HG03520 (cell line): ENCODE results near the gene NUDT2.

Experiments
- ATAC-seq: cut with Tn5 transposase; IDR thresholded peaks from one replicate; pipeline ENCODE4 v1.9.1; 2021; ENCODE audit warnings: mild to moderate bottlenecking, moderate library complexity; ENCODE audit not compliant: unreplicated experiment

Gene NUDT2

DNA sequence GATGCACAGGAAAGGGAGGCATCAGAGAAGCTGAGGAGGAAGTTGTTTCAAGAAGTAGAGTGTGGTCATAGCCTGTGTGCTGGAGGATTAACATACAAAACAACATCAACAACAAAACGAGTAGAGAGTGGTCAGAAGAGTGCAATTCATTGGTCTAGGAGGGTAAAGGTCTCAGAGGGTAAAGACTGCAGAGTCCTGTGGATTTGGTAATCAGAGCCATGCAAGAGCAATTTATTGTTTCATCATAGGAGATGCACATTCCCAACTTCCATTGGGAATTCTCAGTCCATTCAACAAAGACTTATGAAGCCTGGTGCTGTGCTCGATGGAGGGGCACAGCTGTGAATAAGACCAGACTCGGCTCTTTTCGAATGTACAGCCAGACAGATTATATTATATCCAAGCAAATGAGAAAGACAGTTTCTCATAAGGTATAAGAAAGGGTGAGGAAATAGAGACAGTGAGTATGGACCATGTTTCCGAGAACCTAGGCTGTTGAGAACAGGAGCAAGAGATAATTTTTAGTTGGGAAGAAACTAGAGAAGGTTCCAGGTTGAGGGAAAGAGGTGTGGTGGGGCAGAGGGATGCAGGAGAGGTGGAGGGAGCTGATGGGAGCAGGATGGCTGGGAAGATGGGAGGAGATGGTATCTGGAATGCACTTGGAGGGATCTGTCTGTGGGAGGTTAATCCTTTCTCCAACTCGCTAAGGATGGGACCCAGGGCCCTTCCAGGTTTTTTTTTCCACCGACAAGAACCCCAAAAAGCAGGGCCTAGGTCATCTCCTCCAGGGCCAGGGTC, 55.2 kb downstream of the NUDT2 start:
- no peak for ATAC-seq

DNA sequence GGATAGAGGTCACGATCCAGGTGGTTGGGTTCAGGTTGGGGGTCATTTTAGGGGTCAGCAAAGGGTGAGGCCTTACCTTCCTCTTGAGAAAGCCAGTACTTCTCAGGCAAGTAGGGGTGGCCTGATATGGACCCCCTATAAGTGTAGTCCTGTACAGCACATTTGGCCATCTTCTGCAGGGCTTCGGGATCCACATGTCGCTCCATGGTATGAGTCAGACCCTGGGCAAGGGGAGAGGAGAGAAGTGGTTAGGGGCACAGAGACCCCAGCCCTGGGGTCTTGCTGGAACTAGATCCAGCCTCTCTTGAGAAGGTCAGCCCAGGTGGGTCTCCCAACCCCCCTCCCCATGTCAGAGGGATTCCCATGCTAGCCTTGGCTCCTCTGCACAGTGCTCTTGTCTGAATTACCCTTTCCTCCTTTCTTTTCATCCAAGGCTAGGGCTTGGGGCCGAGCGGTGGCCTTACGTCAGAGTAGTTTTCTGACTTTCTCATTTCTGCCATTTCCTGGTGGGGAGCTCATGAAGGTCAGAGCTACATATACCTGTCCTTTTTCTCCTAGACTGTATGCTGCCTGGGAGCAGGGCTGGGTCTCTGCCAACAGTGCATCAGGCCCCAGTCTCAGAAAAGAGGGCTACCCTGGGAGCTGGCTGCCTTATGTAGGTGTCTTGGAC, 56.3 kb downstream of the NUDT2 start:
- ATAC-seq, result no peak

DNA sequence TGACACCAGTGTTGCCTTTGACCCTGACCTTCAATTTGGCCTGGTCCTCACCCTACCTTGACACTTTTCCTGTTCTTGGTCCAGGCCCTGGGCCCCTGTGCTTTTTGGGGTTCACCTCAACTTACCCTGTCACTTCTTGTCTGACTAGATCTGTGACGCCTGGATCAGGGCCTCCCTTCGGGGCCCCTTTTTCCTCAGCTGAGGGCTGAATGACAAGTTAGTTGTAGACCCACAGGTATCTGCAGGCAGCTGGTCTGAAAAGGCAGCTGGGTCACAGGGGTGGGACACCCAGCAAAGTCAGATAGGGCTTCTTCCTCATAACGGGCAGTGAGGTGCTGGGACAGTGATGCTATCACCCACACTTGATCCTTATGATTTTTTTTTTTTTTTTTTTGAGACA, 57.3 kb downstream of the NUDT2 start:
- ATAC-seq, result no peak

DNA sequence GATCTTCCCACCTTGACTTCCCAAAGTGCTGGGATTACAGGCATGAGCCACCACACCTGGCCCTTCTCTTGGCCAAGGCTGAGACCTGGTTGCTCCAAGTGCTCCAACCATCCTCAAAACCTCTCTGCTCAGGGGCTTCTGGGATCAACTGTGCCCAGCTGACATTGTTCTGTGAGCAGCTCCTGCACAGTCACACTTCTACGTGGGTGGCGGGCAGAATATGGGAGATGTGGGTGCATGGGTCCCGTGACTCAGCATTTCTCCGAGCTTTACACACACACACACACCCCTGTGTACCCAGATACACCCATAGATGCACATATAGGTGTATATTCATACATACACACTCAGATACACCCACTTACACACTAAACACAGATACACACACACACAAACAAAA, 57.9 kb downstream of the NUDT2 start:
- no peak for ATAC-seq

DNA sequence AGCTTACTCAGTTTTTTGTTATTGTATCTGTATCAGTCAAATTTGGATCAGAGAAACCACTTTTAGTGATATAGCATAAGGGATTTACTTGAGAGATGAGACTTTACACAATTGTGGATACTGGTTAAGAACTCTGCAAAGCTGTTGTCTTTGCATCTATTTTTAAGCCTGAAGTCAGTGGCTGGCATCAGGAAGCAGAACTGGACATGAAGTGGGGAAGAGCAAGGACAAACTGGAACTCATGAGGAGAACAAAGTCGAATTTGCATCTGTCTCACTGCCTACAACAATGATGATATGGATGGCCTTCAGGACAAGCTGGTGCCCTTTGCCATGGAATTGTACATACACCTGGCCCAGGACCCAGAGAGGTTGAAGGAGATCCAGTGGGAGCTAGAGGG, 63.1 kb downstream of the NUDT2 start:
- ATAC-seq, result no peak
